SK-N-MC (cell line): ENCODE measurements around the gene TGFBR3.

Source experiments
- EZH2 ChIP-seq: fragments of 200-600 bp; sonication (generic); IDR thresholded peaks from one replicate; pipeline ENCODE4 v1.6.1; 2017; ENCODE audit warnings: antibody characterized with exemption
- FOXP2 ChIP-seq: optimal IDR thresholded peaks from 2 replicates; pipeline ENCODE3; 2011; ENCODE audit warnings: mild to moderate bottlenecking, moderate library complexity; ENCODE audit not compliant: insufficient read depth; ENCODE audit errors: extremely low read length, control extremely low read depth
- POLR2AphosphoS5 ChIP-seq: IDR thresholded peaks from 2 replicates; pipeline ENCODE4 v1.6.1; 2012; ENCODE audit warnings: mild to moderate bottlenecking, low read depth, low read length, borderline replicate concordance

- no peak for TF ChIP-seq EZH2
- no peak for TF ChIP-seq POLR2AphosphoS5
- TF ChIP-seq FOXP2: no peak
Measured at GRCh38 chr1:91809317-91809716, 76.6 kb downstream of the TGFBR3 start.
